ENCODE results near the gene HBD. TPM values are rescaled to one million over a fixed set of nuclear protein-coding genes. Genes with fewer than 3 reads are reported as not detected.

The HBD gene
- total RNA-seq, 2 donors from 2014 or later: not detected

GRCh38 chr11:5235364-5236095 is 1.2 kb upstream of the HBD start:
- Histone ChIP-seq H3K36me3 (no peaks in the 10 kb centered on the region), H3K4me1 (no peaks in the 10 kb centered on the region), H3K9ac (ENCODE audit: low read depth in 2 of 2, low read length in 2 of 2) (no peak overlapping the region), H3K27me3 (no peaks in the 10 kb centered on the region), H3K9me3 (no peaks in the 10 kb centered on the region), H3K27ac (no peak overlapping the region), H3K4me3 (no peak overlapping the region)
- no peak for DNase-seq
- TF ChIP-seq CTCF (IDR thresholded peaks at IDR 0.05): no peak
- intact Hi-C loops (cut with DNase I): no loop called here

- no peak for DNase-seq
- Histone ChIP-seq H3K4me3 (no peak overlapping the region), H3K9me3 (no peaks in the 10 kb centered on the region), H3K36me3 (no peaks in the 10 kb centered on the region), H3K4me1 (no peaks in the 10 kb centered on the region), H3K27me3 (no peaks in the 10 kb centered on the region), H3K27ac (no peak overlapping the region), H3K9ac (ENCODE audit: low read depth in 2 of 2, low read length in 2 of 2) (no peak overlapping the region)
- TF ChIP-seq CTCF (IDR thresholded peaks at IDR 0.05): no peak
- intact Hi-C loops (cut with DNase I): no loop called here
Observed at GRCh38 chr11:5233307-5233706, 976 bp downstream of the HBD start.

GRCh38 chr11:5232821-5233220 is 1.5 kb downstream of the HBD start:
- no peak for TF ChIP-seq CTCF (IDR thresholded peaks at IDR 0.05)
- Histone ChIP-seq H3K9me3 (no peaks in the 10 kb centered on the region), H3K27ac (no peak overlapping the region), H3K9ac (ENCODE audit: low read depth in 2 of 2, low read length in 2 of 2) (no peak overlapping the region), H3K36me3 (no peaks in the 10 kb centered on the region), H3K4me1 (no peaks in the 10 kb centered on the region), H3K4me3 (no peak overlapping the region), H3K27me3 (no peaks in the 10 kb centered on the region)
- DNase-seq: no peak
- intact Hi-C loops (cut with DNase I): no loop called here

- no peaks in the 10 kb centered on the region for H3K36me3 ChIP-seq
- no peak for TF ChIP-seq CTCF (IDR thresholded peaks at IDR 0.05)
- intact Hi-C loops (cut with DNase I): no loop called here
Observed at GRCh38 chr11:5232176-5232575, 2.1 kb downstream of the HBD start.

GRCh38 chr11:5231111-5231510 is 3.2 kb downstream of the HBD start:
- TF ChIP-seq CTCF (IDR thresholded peaks at IDR 0.05): no peak
- no peaks in the 10 kb centered on the region for H3K36me3 ChIP-seq
- no peak overlapping the region for H3K4me3 ChIP-seq
- no peak overlapping the region for H3K27ac ChIP-seq
- H3K27me3 ChIP-seq: no peaks in the 10 kb centered on the region
- no peak for DNase-seq
- H3K9ac ChIP-seq (ENCODE audit: low read depth in 2 of 2, low read length in 2 of 2): no peak overlapping the region
- H3K4me1 ChIP-seq: no peaks in the 10 kb centered on the region
- intact Hi-C loops (cut with DNase I): no loop called here
- no peaks in the 10 kb centered on the region for H3K9me3 ChIP-seq

More at GRCh38 chr11:5232176-5232575, 2.1 kb downstream of the HBD start:
- Histone ChIP-seq H3K27me3 (no peaks in the 10 kb centered on the region), H3K9me3 (no peaks in the 10 kb centered on the region), H3K27ac (no peak overlapping the region), H3K4me3 (no peak overlapping the region), H3K9ac (ENCODE audit: low read depth in 2 of 2, low read length in 2 of 2) (no peak overlapping the region), H3K4me1 (no peaks in the 10 kb centered on the region)
- no peak for DNase-seq
